ENCODE data around the gene MAP1B. TPM values are rescaled to one million over a fixed set of nuclear protein-coding genes. Genes with fewer than 3 reads are reported as not detected.

MAP1B gene
- total RNA-seq, 1 donor from 2014 or later, result not detected

GRCh38 chr5:72214168-72214567 is 106.9 kb downstream of the MAP1B start:
- intact Hi-C loops (cut with micrococcal nuclease), result no loop called here
- no peaks in the 10 kb centered on the region for H3K9me3 Mint-ChIP-seq

GRCh38 chr5:72216756-72217155 is 109.5 kb downstream of the MAP1B start:
- Mint-ChIP-seq H3K9me3 (no peaks in the 10 kb centered on the region), H3K36me3 (ENCODE audit: low read depth) (peaks cover 33% of the 10 kb centered on the region), H3K4me3 (no peak overlapping the region), H3K4me1 (ENCODE audit: low read depth) (no peaks in the 10 kb centered on the region), H3K27me3 (ENCODE audit: insufficient read depth) (peaks cover 4% of the 10 kb centered on the region), H3K27ac (no peak overlapping the region)
- intact Hi-C loops (cut with micrococcal nuclease), result no loop called here
- no peak for DNase-seq (ENCODE audit: low spot score)

More at GRCh38 chr5:72214168-72214567, 106.9 kb downstream of the MAP1B start:
- no peaks in the 10 kb centered on the region for H3K4me1 Mint-ChIP-seq (ENCODE audit: low read depth)
- no peak overlapping the region for H3K4me3 Mint-ChIP-seq
- peaks cover 20% of the 10 kb centered on the region for H3K36me3 Mint-ChIP-seq (ENCODE audit: low read depth)
- no peak for DNase-seq (ENCODE audit: low spot score)
- H3K27me3 Mint-ChIP-seq (ENCODE audit: insufficient read depth), result peaks cover 4% of the 10 kb centered on the region
- no peak overlapping the region for H3K27ac Mint-ChIP-seq

- no peaks in the 10 kb centered on the region for H3K4me1 Mint-ChIP-seq (ENCODE audit: low read depth)
- H3K4me3 Mint-ChIP-seq, result no peak overlapping the region
- H3K9me3 Mint-ChIP-seq, result no peaks in the 10 kb centered on the region
- H3K36me3 Mint-ChIP-seq (ENCODE audit: low read depth), result peaks cover 62% of the 10 kb centered on the region
- H3K27ac Mint-ChIP-seq, result no peak overlapping the region
- H3K27me3 Mint-ChIP-seq (ENCODE audit: insufficient read depth), result peaks cover 1% of the 10 kb centered on the region
- DNase-seq (ENCODE audit: low spot score), result no peak
- intact Hi-C loops (cut with micrococcal nuclease), result no loop called here
Measured at GRCh38 chr5:72221099-72221498, 113.8 kb downstream of the MAP1B start.

- H3K27me3 Mint-ChIP-seq (ENCODE audit: insufficient read depth), result peaks cover 1% of the 10 kb centered on the region
- DNase-seq (ENCODE audit: low spot score), result no peak
- no peak overlapping the region for H3K27ac Mint-ChIP-seq
- no peaks in the 10 kb centered on the region for H3K9me3 Mint-ChIP-seq
- no peaks in the 10 kb centered on the region for H3K4me1 Mint-ChIP-seq (ENCODE audit: low read depth)
- no peak overlapping the region for H3K4me3 Mint-ChIP-seq
- intact Hi-C loops (cut with micrococcal nuclease), result no loop called here
- peaks cover 65% of the 10 kb centered on the region for H3K36me3 Mint-ChIP-seq (ENCODE audit: low read depth)
Measured at GRCh38 chr5:72221541-72221940, 114.3 kb downstream of the MAP1B start.

GRCh38 chr5:72222521-72222920 is 115.2 kb downstream of the MAP1B start:
- intact Hi-C loops (cut with micrococcal nuclease), result no loop called here
- Mint-ChIP-seq H3K4me1 (ENCODE audit: low read depth) (no peaks in the 10 kb centered on the region), H3K36me3 (ENCODE audit: low read depth) (peaks cover 69% of the 10 kb centered on the region), H3K4me3 (no peak overlapping the region), H3K27me3 (ENCODE audit: insufficient read depth) (peaks cover 1% of the 10 kb centered on the region), H3K9me3 (no peaks in the 10 kb centered on the region), H3K27ac (no peak overlapping the region)
- no peak for DNase-seq (ENCODE audit: low spot score)

GRCh38 chr5:72223371-72223770 is 116.1 kb downstream of the MAP1B start:
- DNase-seq (ENCODE audit: low spot score), result no peak
- peaks cover 68% of the 10 kb centered on the region for H3K36me3 Mint-ChIP-seq (ENCODE audit: low read depth)
- H3K4me1 Mint-ChIP-seq (ENCODE audit: low read depth), result no peaks in the 10 kb centered on the region
- intact Hi-C loops (cut with micrococcal nuclease), result no loop called here
- no peak overlapping the region for H3K4me3 Mint-ChIP-seq
- peaks cover 4% of the 10 kb centered on the region for H3K27me3 Mint-ChIP-seq (ENCODE audit: insufficient read depth)
- H3K9me3 Mint-ChIP-seq, result no peaks in the 10 kb centered on the region
- H3K27ac Mint-ChIP-seq, result no peak overlapping the region

GRCh38 chr5:72224946-72225463 is 117.7 kb downstream of the MAP1B start:
- H3K9me3 Mint-ChIP-seq, result no peaks in the 10 kb centered on the region
- peaks cover 3% of the 10 kb centered on the region for H3K27me3 Mint-ChIP-seq (ENCODE audit: insufficient read depth)
- H3K4me3 Mint-ChIP-seq, result no peak overlapping the region
- no peak for DNase-seq (ENCODE audit: low spot score)
- H3K36me3 Mint-ChIP-seq (ENCODE audit: low read depth), result peaks cover 55% of the 10 kb centered on the region
- no peak overlapping the region for H3K27ac Mint-ChIP-seq
- no peaks in the 10 kb centered on the region for H3K4me1 Mint-ChIP-seq (ENCODE audit: low read depth)
- intact Hi-C loops (cut with micrococcal nuclease), result no loop called here

GRCh38 chr5:72225741-72226140 is 118.5 kb downstream of the MAP1B start:
- no peaks in the 10 kb centered on the region for H3K4me1 Mint-ChIP-seq (ENCODE audit: low read depth)
- intact Hi-C loops (cut with micrococcal nuclease), result no loop called here
- H3K27me3 Mint-ChIP-seq (ENCODE audit: insufficient read depth), result peaks cover 8% of the 10 kb centered on the region
- no peak overlapping the region for H3K4me3 Mint-ChIP-seq
- peaks cover 61% of the 10 kb centered on the region for H3K36me3 Mint-ChIP-seq (ENCODE audit: low read depth)
- no peak overlapping the region for H3K27ac Mint-ChIP-seq
- DNase-seq (ENCODE audit: low spot score), result no peak
- H3K9me3 Mint-ChIP-seq, result no peaks in the 10 kb centered on the region

GRCh38 chr5:72226950-72227349 is 119.7 kb downstream of the MAP1B start:
- Mint-ChIP-seq H3K27me3 (ENCODE audit: insufficient read depth) (peaks cover 10% of the 10 kb centered on the region), H3K27ac (no peak overlapping the region), H3K9me3 (no peaks in the 10 kb centered on the region), H3K4me1 (ENCODE audit: low read depth) (peaks cover under 1% of the 10 kb centered on the region), H3K36me3 (ENCODE audit: low read depth) (peaks cover 63% of the 10 kb centered on the region), H3K4me3 (no peak overlapping the region)
- intact Hi-C loops (cut with micrococcal nuclease), result no loop called here
- DNase-seq (ENCODE audit: low spot score), result no peak

- no peaks in the 10 kb centered on the region for H3K9me3 Mint-ChIP-seq
Measured at GRCh38 chr5:72228960-72229359, 121.7 kb downstream of the MAP1B start.

GRCh38 chr5:72231991-72232703 is 124.9 kb downstream of the MAP1B start:
- Mint-ChIP-seq H3K27me3 (ENCODE audit: insufficient read depth) (peaks cover 14% of the 10 kb centered on the region), H3K36me3 (ENCODE audit: low read depth) (peaks cover 41% of the 10 kb centered on the region), H3K27ac (no peak overlapping the region), H3K4me3 (no peak overlapping the region), H3K9me3 (no peaks in the 10 kb centered on the region), H3K4me1 (ENCODE audit: low read depth) (peaks cover 29% of the 10 kb centered on the region)
- DNase-seq (ENCODE audit: low spot score), result no peak
- intact Hi-C loops (cut with micrococcal nuclease), result loop anchor here (5.0 kb wide), 1 partner anchor 585 kb away; the partner anchor contains the start of gene TNPO1

More at GRCh38 chr5:72228960-72229359, 121.7 kb downstream of the MAP1B start:
- Mint-ChIP-seq H3K27ac (no peak overlapping the region), H3K27me3 (ENCODE audit: insufficient read depth) (peaks cover 14% of the 10 kb centered on the region), H3K36me3 (ENCODE audit: low read depth) (peaks cover 53% of the 10 kb centered on the region), H3K4me3 (no peak overlapping the region), H3K4me1 (ENCODE audit: low read depth) (peaks cover 14% of the 10 kb centered on the region)
- DNase-seq (ENCODE audit: low spot score), result no peak
- intact Hi-C loops (cut with micrococcal nuclease), result no loop called here

- peaks cover 29% of the 10 kb centered on the region for H3K4me1 Mint-ChIP-seq (ENCODE audit: low read depth)
- peaks cover 12% of the 10 kb centered on the region for H3K27me3 Mint-ChIP-seq (ENCODE audit: insufficient read depth)
- H3K4me3 Mint-ChIP-seq, result no peak overlapping the region
- no peak overlapping the region for H3K27ac Mint-ChIP-seq
- H3K9me3 Mint-ChIP-seq, result no peaks in the 10 kb centered on the region
- no peak for DNase-seq (ENCODE audit: low spot score)
- intact Hi-C loops (cut with micrococcal nuclease), result loop anchor here (5.0 kb wide), 1 partner anchor 584 kb away; the partner anchor contains the start of gene TNPO1
- H3K36me3 Mint-ChIP-seq (ENCODE audit: low read depth), result peaks cover 42% of the 10 kb centered on the region
Measured at GRCh38 chr5:72232838-72233237, 125.6 kb downstream of the MAP1B start.

- Mint-ChIP-seq H3K9me3 (no peaks in the 10 kb centered on the region), H3K4me3 (no peak overlapping the region), H3K27me3 (ENCODE audit: insufficient read depth) (peaks cover 13% of the 10 kb centered on the region), H3K4me1 (ENCODE audit: low read depth) (peaks cover 29% of the 10 kb centered on the region), H3K36me3 (ENCODE audit: low read depth) (peaks cover 41% of the 10 kb centered on the region), H3K27ac (no peak overlapping the region)
- no peak for DNase-seq (ENCODE audit: low spot score)
- intact Hi-C loops (cut with micrococcal nuclease), result loop anchor here (1.0 to 5.0 kb wide), 5 partner anchors 74 to 633 kb away; partner anchors contain the start of genes MRPS27, PTCD2 and TNPO1
Measured at GRCh38 chr5:72233835-72234234, 126.6 kb downstream of the MAP1B start.

Measured in activated T-helper 1 cell treated with anti-CD3 and anti-CD28 coated beads, Interleukin-12 subunit alpha, Interleukin-12 subunit beta, Interleukin-2, Interleukin-4 antibody, amounts not matched to agents 30 ng/mL and 10 ng/mL and 1 ng/mL, durations not matched to agents 14 hours and 24 hours and 36 hours (primary cell).